HCT116 (cell line): ENCODE data around the gene FAM53B. TPM values are rescaled to one million over a fixed set of nuclear protein-coding genes. Genes with fewer than 3 reads are reported as not detected.

Experiments
- ATAC-seq: fragments of 200-7000 bp; cut with Tn5 transposase; 2 replicates; pipeline ENCODE4 v1.9.1; 2020; ENCODE audit warnings: mild to moderate bottlenecking, moderate library complexity
- BruUV-seq: library from RNA; stranded (reverse); fragments of 400-500 nt; replicated peaks from 2 replicates; lab custom pipeline; 2021; lab: Mats Ljungman, UMichigan
- CTCF ChIA-PET: fragments of 300-600 bp; sonication (Branson Sonifier 250); formaldehyde crosslinking; loops from one replicate; lab custom pipeline; 2021; ENCODE audit warnings: antibody characterized with exemption; lab: Charles Lee
- POLR2A ChIA-PET: fragments of 300-600, 350-600 bp; sonication (Branson Sonifier 250); formaldehyde crosslinking; loops from one replicate; lab custom pipeline; 2021; ENCODE audit warnings: antibody characterized with exemption; lab: Charles Lee
- RAD21 ChIA-PET, 2 experiments: fragments of 300-600 bp; sonication (Branson Sonifier 250); formaldehyde crosslinking; loops; one replicate each; lab custom pipeline; 2023; ENCODE audit warnings: low total read pairs in 2 of 2; ENCODE audit not compliant: uncharacterized antibody in 2 of 2, unreplicated experiment in 2 of 2, low non-redundant PET in 1 of 2; lab: Charles Lee
- DNase-seq: peaks from one replicate; pipeline ENCODE4 v3.0.0-alpha.2; 2010; ENCODE audit warnings: low read depth, low spot score
- H2AFZ ChIP-seq: fragments of 200-600 bp; shearing (Covaris generic), sonication (generic); 2 replicates; pipeline ENCODE4 v1.6.1; 2017; ENCODE audit warnings: low read depth, mixed run types, mixed read lengths, antibody characterized with exemption, low read length; ENCODE audit not compliant: poor library complexity, severe bottlenecking
- H3K27ac ChIP-seq: 2 replicates; pipeline ENCODE4 v1.5.1; 2012; ENCODE audit warnings: low read depth, low read length
- H3K27me3 ChIP-seq: fragments of 200-600 bp; sonication (generic); 2 replicates; pipeline ENCODE4 v1.6.1; 2016; ENCODE audit warnings: mixed run types, low read length, mixed read lengths; ENCODE audit not compliant: insufficient read depth
- H3K36me3 ChIP-seq, 2 experiments: fragments of 200-500 bp in 1 of 2; fragments of 200-600 bp in 1 of 2; sonication (Bioruptor generic) in 1 of 2; sonication (generic) in 1 of 2; 2 replicates each; pipeline versions ENCODE4 v1.5.1 to v1.6.1; 2014 to 2016; ENCODE audit warnings: low read length in 2 of 2, inconsistent platforms in 1 of 2, mixed read lengths in 1 of 2, mixed run types in 1 of 2; ENCODE audit not compliant: insufficient read depth in 2 of 2, control insufficient read depth in 1 of 2
- H3K4me1 ChIP-seq, 2 experiments: fragments of 200-600 bp in 1 of 2; sonication (generic) in 1 of 2; 2 replicates each; pipeline versions ENCODE4 v1.5.1 to v1.6.1; 2012 to 2017; ENCODE audit warnings: low read length in 2 of 2, inconsistent platforms in 1 of 2, mild to moderate bottlenecking in 1 of 2, mixed read lengths in 1 of 2, mixed run types in 1 of 2, moderate library complexity in 1 of 2; ENCODE audit not compliant: insufficient read depth in 2 of 2, control insufficient read depth in 1 of 2
- H3K4me2 ChIP-seq: fragments of 200-600 bp; sonication (generic); 2 replicates; pipeline ENCODE4 v1.6.1; 2017; ENCODE audit warnings: mixed run types, low read length, mixed read lengths
- H3K4me3 ChIP-seq, 2 experiments: fragments of 200-600 bp in 1 of 2; sonication (generic) in 1 of 2; replicated peaks in 1 of 2; 2 replicates each; pipeline ENCODE4 v1.5.1; 2011 to 2016; ENCODE audit warnings: low read length in 2 of 2, control low read depth in 1 of 2, low read depth in 1 of 2, mild to moderate bottlenecking in 1 of 2, mixed read lengths in 1 of 2, mixed run types in 1 of 2
- H3K79me2 ChIP-seq: fragments of 200-600 bp; sonication (generic); 2 replicates; pipeline ENCODE4 v1.6.1; 2017; ENCODE audit warnings: mild to moderate bottlenecking, mixed run types, low read length, moderate library complexity, mixed read lengths; ENCODE audit not compliant: insufficient read depth
- H3K9ac ChIP-seq: fragments of 200-600 bp; sonication (generic); 2 replicates; pipeline ENCODE4 v1.6.1; 2016; ENCODE audit warnings: low read length, mixed read lengths
- H3K9me2 ChIP-seq: fragments of 200-600 bp; sonication (generic), shearing (Covaris generic); 2 replicates; pipeline ENCODE4 v1.6.1; 2017; ENCODE audit warnings: mixed run types, mild to moderate bottlenecking, moderate library complexity; ENCODE audit not compliant: insufficient read depth
- H3K9me3 ChIP-seq, 2 experiments: fragments of 200-500 bp in 1 of 2; fragments of 200-600 bp in 1 of 2; sonication (Bioruptor generic) in 1 of 2; sonication (generic) in 1 of 2; 2 replicates each; pipeline ENCODE4 v1.6.1; 2014 to 2017; ENCODE audit warnings: low read length in 2 of 2, mixed read lengths in 2 of 2, inconsistent platforms in 1 of 2, low read depth in 1 of 2, mild to moderate bottlenecking in 1 of 2, mixed run types in 1 of 2, moderate library complexity in 1 of 2; ENCODE audit not compliant: control insufficient read depth in 1 of 2, insufficient read depth in 1 of 2
- H4K20me1 ChIP-seq: fragments of 200-600 bp; sonication (generic), shearing (Covaris generic); 2 replicates; pipeline ENCODE4 v1.6.1; 2017; ENCODE audit warnings: mixed run types, mild to moderate bottlenecking, moderate library complexity; ENCODE audit not compliant: insufficient read depth
- CBX3 ChIP-seq: IDR thresholded peaks from 2 replicates; pipeline ENCODE4 v1.6.1; 2012; ENCODE audit warnings: low read depth
- CEBPB ChIP-seq: IDR thresholded peaks from 2 replicates; pipeline ENCODE4 v1.6.1; 2012; ENCODE audit warnings: low read depth
- EGR1 ChIP-seq: IDR thresholded peaks from 2 replicates; pipeline ENCODE4 v1.6.1; 2012; ENCODE audit warnings: low read depth
- ELF1 ChIP-seq: IDR thresholded peaks from 2 replicates; pipeline ENCODE4 v1.6.1; 2012; ENCODE audit warnings: low read depth, borderline replicate concordance
- EZH2 ChIP-seq: fragments of 200-600 bp; sonication (generic); IDR thresholded peaks from 2 replicates; pipeline ENCODE4 v1.6.1; 2017; ENCODE audit warnings: antibody characterized with exemption, mixed run types
- EZH2phosphoT487 ChIP-seq: fragments of 200-600 bp; IDR thresholded peaks from 2 replicates; pipeline ENCODE4 v1.6.1; 2018; ENCODE audit warnings: antibody characterized with exemption, borderline replicate concordance
- FOSL1 ChIP-seq: IDR thresholded peaks from 2 replicates; pipeline ENCODE4 v1.6.1; 2012; ENCODE audit warnings: low read depth
- JUND ChIP-seq: IDR thresholded peaks from 2 replicates; pipeline ENCODE4 v1.6.1; 2012
- POLR2A ChIP-seq: IDR thresholded peaks from 2 replicates; pipeline ENCODE4 v1.7.0; 2011; ENCODE audit warnings: borderline replicate concordance; ENCODE audit not compliant: insufficient read depth, insufficient read length; ENCODE audit errors: extremely low read depth
- POLR2AphosphoS5 ChIP-seq: IDR thresholded peaks from 2 replicates; pipeline ENCODE4 v1.6.1; 2011; ENCODE audit warnings: mild to moderate bottlenecking, low read depth, low read length, moderate library complexity
- RAD21 ChIP-seq: IDR thresholded peaks from 2 replicates; pipeline ENCODE4 v1.6.1; 2012; ENCODE audit warnings: low read depth, mild to moderate bottlenecking
- SIN3A ChIP-seq: IDR thresholded peaks from 2 replicates; pipeline ENCODE4 v1.6.1; 2012; ENCODE audit warnings: low read depth
- SP1 ChIP-seq: IDR thresholded peaks from 2 replicates; pipeline ENCODE4 v1.6.1; 2012; ENCODE audit warnings: low read depth
- TCF7L2 ChIP-seq: IDR thresholded peaks from 2 replicates; pipeline ENCODE4 v1.7.0; 2011; ENCODE audit warnings: borderline replicate concordance, inconsistent platforms; ENCODE audit not compliant: insufficient read depth, insufficient read length; ENCODE audit errors: extremely low read depth
- YY1 ChIP-seq: IDR thresholded peaks from 2 replicates; pipeline ENCODE4 v1.6.1; 2011; ENCODE audit warnings: low read length, low read depth, moderate library complexity, mild to moderate bottlenecking; ENCODE audit not compliant: insufficient replicate concordance; ENCODE audit errors: extremely low read depth
- ZFX ChIP-seq: fragments of 450-650 bp; IDR thresholded peaks from 2 replicates; pipeline ENCODE4 v1.6.1; 2017
- ZNF274 ChIP-seq: fragments of 200-500 bp; sonication (Bioruptor generic); IDR thresholded peaks from 2 replicates; pipeline ENCODE4 v1.6.1; 2014; ENCODE audit warnings: mild to moderate bottlenecking, low read depth, low read length, inconsistent platforms
- intact Hi-C: fragments of 100-400 bp; cut with micrococcal nuclease; formaldehyde crosslinking; loops from 2 replicates; pipeline ENCODE4 v1.10.0; 2022
- total RNA-seq: library from RNA; stranded (reverse); gene quantifications from one replicate; pipeline ENCODE4 v1.2.1, GENCODE V29; 2021; ENCODE audit not compliant: unreplicated experiment
- TF ChIP-seq, protein P1 (sequence below), 3 experiments: fragments of 200-600 bp in 1 of 3; sonication (generic) in 1 of 3; IDR thresholded peaks in 2 of 3; conservative IDR thresholded peaks in 1 of 3; 2 replicates each; pipeline ENCODE4 v1.5.1; 2012 to 2017; ENCODE audit warnings: low read depth in 2 of 3, low read length in 2 of 3, antibody characterized with exemption in 1 of 3, borderline replicate concordance in 1 of 3, control low read depth in 1 of 3, mild to moderate bottlenecking in 1 of 3, mixed read lengths in 1 of 3, mixed run types in 1 of 3, moderate library complexity in 1 of 3; ENCODE audit not compliant: insufficient read depth in 1 of 3
- TF ChIP-seq, protein P2 (sequence below): IDR thresholded peaks from 2 replicates; pipeline ENCODE4 v1.6.1; 2012; ENCODE audit warnings: low read depth
- TF ChIP-seq, protein P3 (sequence below): IDR thresholded peaks from 2 replicates; pipeline ENCODE4 v1.6.1; 2011; ENCODE audit warnings: mild to moderate bottlenecking, low read length, moderate library complexity; ENCODE audit not compliant: insufficient replicate concordance; ENCODE audit errors: extremely low read depth

The FAM53B gene
- total RNA-seq, 1 experiment from 2014 or later: 19.6 TPM

DNA sequence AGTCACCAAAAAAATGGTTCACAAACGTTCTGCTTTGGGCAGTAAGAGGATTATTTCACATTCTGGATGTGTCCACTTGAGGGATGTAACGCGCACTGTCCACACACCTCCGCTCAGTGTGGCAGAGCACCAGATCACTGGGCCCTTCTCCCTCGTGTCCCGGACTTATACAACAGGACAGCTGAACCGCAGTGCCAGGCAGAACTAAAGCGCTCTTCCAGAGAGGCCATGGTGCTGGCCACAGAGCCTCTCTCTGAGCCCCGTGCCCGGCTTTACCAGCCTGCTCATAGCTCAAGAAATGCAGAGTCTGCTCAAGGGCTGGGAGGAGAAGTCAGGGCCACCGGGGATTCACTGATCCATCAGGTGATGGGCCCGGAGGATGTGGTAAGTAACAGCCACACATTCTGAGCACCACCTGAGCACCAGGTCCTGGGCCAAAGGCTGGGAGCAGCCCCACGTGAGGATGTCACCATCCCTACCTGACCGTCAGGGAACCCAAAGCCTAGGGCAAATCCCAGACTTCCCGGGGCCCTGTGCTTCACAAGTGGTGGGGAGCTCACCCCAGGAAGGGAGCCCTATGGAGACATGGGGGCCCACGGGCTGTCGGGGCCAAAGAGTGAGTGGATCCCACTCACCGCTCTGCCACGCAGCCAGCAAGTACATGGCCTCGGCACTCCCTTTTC lies 74.9 kb downstream of the FAM53B start:
- no peaks in the 10 kb centered on the region for H3K9me3 ChIP-seq
- intact Hi-C loops: no loop called here
- no TSS peak for BruUV-seq
- no peak overlapping the region for H2AFZ ChIP-seq
- H3K4me3 ChIP-seq: no peak overlapping the region
- ChIA-PET CTCF (no interaction called here), POLR2A (no interaction called here), RAD21 (no interaction called here)
- H3K79me2 ChIP-seq: no peaks in the 10 kb centered on the region
- no peak for ATAC-seq
- no peak overlapping the region for H3K9ac ChIP-seq
- DNase-seq: no peak
- H3K4me1 ChIP-seq: peaks cover 7 to 17% of the 10 kb centered on the region in 2 experiments; a peak in 3 of 4 replicates
- H3K36me3 ChIP-seq: no peaks in the 10 kb centered on the region; a peak in 1 of 4 replicates
- no peaks in the 10 kb centered on the region for H4K20me1 ChIP-seq
- TF ChIP-seq, protein P1, sequence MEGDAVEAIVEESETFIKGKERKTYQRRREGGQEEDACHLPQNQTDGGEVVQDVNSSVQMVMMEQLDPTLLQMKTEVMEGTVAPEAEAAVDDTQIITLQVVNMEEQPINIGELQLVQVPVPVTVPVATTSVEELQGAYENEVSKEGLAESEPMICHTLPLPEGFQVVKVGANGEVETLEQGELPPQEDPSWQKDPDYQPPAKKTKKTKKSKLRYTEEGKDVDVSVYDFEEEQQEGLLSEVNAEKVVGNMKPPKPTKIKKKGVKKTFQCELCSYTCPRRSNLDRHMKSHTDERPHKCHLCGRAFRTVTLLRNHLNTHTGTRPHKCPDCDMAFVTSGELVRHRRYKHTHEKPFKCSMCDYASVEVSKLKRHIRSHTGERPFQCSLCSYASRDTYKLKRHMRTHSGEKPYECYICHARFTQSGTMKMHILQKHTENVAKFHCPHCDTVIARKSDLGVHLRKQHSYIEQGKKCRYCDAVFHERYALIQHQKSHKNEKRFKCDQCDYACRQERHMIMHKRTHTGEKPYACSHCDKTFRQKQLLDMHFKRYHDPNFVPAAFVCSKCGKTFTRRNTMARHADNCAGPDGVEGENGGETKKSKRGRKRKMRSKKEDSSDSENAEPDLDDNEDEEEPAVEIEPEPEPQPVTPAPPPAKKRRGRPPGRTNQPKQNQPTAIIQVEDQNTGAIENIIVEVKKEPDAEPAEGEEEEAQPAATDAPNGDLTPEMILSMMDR (IDR thresholded peaks at IDR 0.05 in 2 of 3, conservative IDR thresholded peaks at IDR 0.05 in 1 of 3; ENCODE audit: borderline replicate concordance in 1 of 3, insufficient read depth in 1 of 3, low read depth in 2 of 3, low read length in 2 of 3): no peak
- TF ChIP-seq ELF1: no peak
- TF ChIP-seq, protein P2, sequence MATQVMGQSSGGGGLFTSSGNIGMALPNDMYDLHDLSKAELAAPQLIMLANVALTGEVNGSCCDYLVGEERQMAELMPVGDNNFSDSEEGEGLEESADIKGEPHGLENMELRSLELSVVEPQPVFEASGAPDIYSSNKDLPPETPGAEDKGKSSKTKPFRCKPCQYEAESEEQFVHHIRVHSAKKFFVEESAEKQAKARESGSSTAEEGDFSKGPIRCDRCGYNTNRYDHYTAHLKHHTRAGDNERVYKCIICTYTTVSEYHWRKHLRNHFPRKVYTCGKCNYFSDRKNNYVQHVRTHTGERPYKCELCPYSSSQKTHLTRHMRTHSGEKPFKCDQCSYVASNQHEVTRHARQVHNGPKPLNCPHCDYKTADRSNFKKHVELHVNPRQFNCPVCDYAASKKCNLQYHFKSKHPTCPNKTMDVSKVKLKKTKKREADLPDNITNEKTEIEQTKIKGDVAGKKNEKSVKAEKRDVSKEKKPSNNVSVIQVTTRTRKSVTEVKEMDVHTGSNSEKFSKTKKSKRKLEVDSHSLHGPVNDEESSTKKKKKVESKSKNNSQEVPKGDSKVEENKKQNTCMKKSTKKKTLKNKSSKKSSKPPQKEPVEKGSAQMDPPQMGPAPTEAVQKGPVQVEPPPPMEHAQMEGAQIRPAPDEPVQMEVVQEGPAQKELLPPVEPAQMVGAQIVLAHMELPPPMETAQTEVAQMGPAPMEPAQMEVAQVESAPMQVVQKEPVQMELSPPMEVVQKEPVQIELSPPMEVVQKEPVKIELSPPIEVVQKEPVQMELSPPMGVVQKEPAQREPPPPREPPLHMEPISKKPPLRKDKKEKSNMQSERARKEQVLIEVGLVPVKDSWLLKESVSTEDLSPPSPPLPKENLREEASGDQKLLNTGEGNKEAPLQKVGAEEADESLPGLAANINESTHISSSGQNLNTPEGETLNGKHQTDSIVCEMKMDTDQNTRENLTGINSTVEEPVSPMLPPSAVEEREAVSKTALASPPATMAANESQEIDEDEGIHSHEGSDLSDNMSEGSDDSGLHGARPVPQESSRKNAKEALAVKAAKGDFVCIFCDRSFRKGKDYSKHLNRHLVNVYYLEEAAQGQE: no peak
- TF ChIP-seq JUND: no peak
- TF ChIP-seq POLR2AphosphoS5: no peak
- TF ChIP-seq RAD21: no peak
- TF ChIP-seq SIN3A: no peak
- no peak for TF ChIP-seq EGR1
- TF ChIP-seq ZNF274: no peak
- no peak for TF ChIP-seq FOSL1
- TF ChIP-seq, protein P3, sequence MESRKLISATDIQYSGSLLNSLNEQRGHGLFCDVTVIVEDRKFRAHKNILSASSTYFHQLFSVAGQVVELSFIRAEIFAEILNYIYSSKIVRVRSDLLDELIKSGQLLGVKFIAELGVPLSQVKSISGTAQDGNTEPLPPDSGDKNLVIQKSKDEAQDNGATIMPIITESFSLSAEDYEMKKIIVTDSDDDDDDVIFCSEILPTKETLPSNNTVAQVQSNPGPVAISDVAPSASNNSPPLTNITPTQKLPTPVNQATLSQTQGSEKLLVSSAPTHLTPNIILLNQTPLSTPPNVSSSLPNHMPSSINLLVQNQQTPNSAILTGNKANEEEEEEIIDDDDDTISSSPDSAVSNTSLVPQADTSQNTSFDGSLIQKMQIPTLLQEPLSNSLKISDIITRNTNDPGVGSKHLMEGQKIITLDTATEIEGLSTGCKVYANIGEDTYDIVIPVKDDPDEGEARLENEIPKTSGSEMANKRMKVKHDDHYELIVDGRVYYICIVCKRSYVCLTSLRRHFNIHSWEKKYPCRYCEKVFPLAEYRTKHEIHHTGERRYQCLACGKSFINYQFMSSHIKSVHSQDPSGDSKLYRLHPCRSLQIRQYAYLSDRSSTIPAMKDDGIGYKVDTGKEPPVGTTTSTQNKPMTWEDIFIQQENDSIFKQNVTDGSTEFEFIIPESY: no peak
- no peak for TF ChIP-seq CBX3
- no peak for TF ChIP-seq POLR2A
- no peak for TF ChIP-seq TCF7L2
- TF ChIP-seq YY1: no peak
- TF ChIP-seq CEBPB: no peak
- no peak for TF ChIP-seq EZH2
- TF ChIP-seq SP1: no peak
- no peak for TF ChIP-seq ZFX
- TF ChIP-seq EZH2phosphoT487: no peak
- no peaks in the 10 kb centered on the region for H3K27me3 ChIP-seq
- H3K27ac ChIP-seq: no peak overlapping the region
- no peak overlapping the region for H3K4me2 ChIP-seq
- H3K9me2 ChIP-seq: no peaks in the 10 kb centered on the region
